CD4-positive, alpha-beta T cell (primary cell): ENCODE measurements around the gene ADAM10. TPM values are rescaled to one million over a fixed set of nuclear protein-coding genes. Genes with fewer than 3 reads are reported as not detected.

Experiments
- ATAC-seq: fragments of 200-7000 bp; cut with Tn5 transposase; one replicate; pipeline ENCODE4 v1.10.0; 2022; ENCODE audit warnings: mild to moderate bottlenecking; ENCODE audit not compliant: poor library complexity
- CTCF ChIA-PET: fragments of 350-600 bp; sonication (Branson Sonifier 250); formaldehyde crosslinking; loops from one replicate; lab custom pipeline; 2021; ENCODE audit warnings: antibody characterized with exemption, inconsistent platforms; lab: Charles Lee
- POLR2A ChIA-PET: fragments of 350-600 bp; sonication (Branson Sonifier 250); formaldehyde crosslinking; loops from one replicate; lab custom pipeline; 2021; ENCODE audit warnings: antibody characterized with exemption, inconsistent platforms; lab: Charles Lee
- DNase-seq, 14 experiments: peaks; one replicate each; pipeline ENCODE4 v3.0.0-alpha.2; 2013 to 2020; ENCODE audit warnings: mixed read lengths in 2 of 14
- H3K27ac ChIP-seq, 2 donors: one replicate each; pipeline versions ENCODE4 v1.5.1 to v1.7.0; 2013; ENCODE audit warnings: low read length in 2 of 2, low read depth in 1 of 2, mild to moderate bottlenecking in 1 of 2
- H3K27me3 ChIP-seq, 2 experiments: 1 replicate in 1 of 2; 2 replicates in 1 of 2; pipeline versions ENCODE4 v1.6.1 to v1.7.0; 2013; ENCODE audit warnings: low read length in 2 of 2, control low read depth in 1 of 2, mild to moderate bottlenecking in 1 of 2, moderate library complexity in 1 of 2; ENCODE audit not compliant: insufficient read depth in 2 of 2, control insufficient read depth in 1 of 2
- H3K36me3 ChIP-seq: one replicate; pipeline ENCODE4 v1.6.1; 2013; ENCODE audit warnings: low read length, control low read depth; ENCODE audit not compliant: insufficient read depth
- H3K4me1 ChIP-seq: one replicate; pipeline ENCODE4 v1.6.1; 2013; ENCODE audit warnings: low read length, control low read depth; ENCODE audit not compliant: insufficient read depth
- H3K4me3 ChIP-seq: one replicate; pipeline ENCODE4 v1.5.1; 2013; ENCODE audit warnings: mild to moderate bottlenecking, low read length, moderate library complexity
- H3K9me3 ChIP-seq, 2 experiments: 1 replicate in 1 of 2; 2 replicates in 1 of 2; pipeline versions ENCODE4 v1.6.1 to v1.7.0; 2013; ENCODE audit warnings: low read length in 2 of 2, mild to moderate bottlenecking in 2 of 2, control low read depth in 1 of 2, moderate library complexity in 1 of 2; ENCODE audit not compliant: control insufficient read depth in 1 of 2, insufficient read depth in 1 of 2
- H3K27ac Mint-ChIP-seq: one replicate; pipeline ENCODE4 v1.8.0; 2020; ENCODE audit warnings: mixed read lengths
- H3K27me3 Mint-ChIP-seq: one replicate; pipeline ENCODE4 v1.8.0; 2021; ENCODE audit warnings: mixed read lengths
- H3K36me3 Mint-ChIP-seq: one replicate; pipeline ENCODE4 v1.8.0; 2021; ENCODE audit warnings: low read depth, mixed read lengths
- H3K4me1 Mint-ChIP-seq: one replicate; pipeline ENCODE4 v1.8.0; 2021; ENCODE audit warnings: low read depth, mixed read lengths
- H3K4me3 Mint-ChIP-seq: one replicate; pipeline ENCODE4 v1.8.0; 2020; ENCODE audit warnings: mild to moderate bottlenecking, mixed read lengths
- H3K9me3 Mint-ChIP-seq: one replicate; pipeline ENCODE4 v1.8.0; 2020; ENCODE audit warnings: mixed read lengths
- CTCF ChIP-seq: fragments of 200-600 bp; IDR thresholded peaks from one replicate; pipeline ENCODE4 v1.8.0; 2022; ENCODE audit warnings: antibody characterized with exemption, mild to moderate bottlenecking
- intact Hi-C, 2 experiments: fragments of 100-400 bp; cut with DNase I in 1 of 2; cut with micrococcal nuclease in 1 of 2; formaldehyde crosslinking; loops; one replicate each; pipeline versions ENCODE4 v1.15.1 to v1.9.0; 2023 to 2025; cut with DNase I, micrococcal nuclease
- total RNA-seq, 174 experiments: library from RNA in 2 of 174; stranded (reverse) in 2 of 174; gene quantifications; one replicate each; pipeline ENCODE4 v1.2.3 and lab custom pipeline; 2021 to 2026

ADAM10 gene
- total RNA-seq, 2 experiments from 2014 or later, result 70.5 to 80.4 TPM

GRCh38 chr15:58541410-58542087, 208.0 kb downstream of the ADAM10 start:
- H3K4me1 Mint-ChIP-seq, result peaks cover 11% of the 10 kb centered on the region
- no peak overlapping the region for H3K4me3 Mint-ChIP-seq
- ATAC-seq (no peak), DNase-seq (no peak)
- POLR2A ChIA-PET, result no interaction called here
- intact Hi-C loops, result no loop called here
- no peak overlapping the region for H3K27ac Mint-ChIP-seq
- no peak overlapping the region for H3K27ac ChIP-seq
- no peaks in the 10 kb centered on the region for H3K36me3 ChIP-seq
- no peak for TF ChIP-seq CTCF
- no peaks in the 10 kb centered on the region for H3K27me3 Mint-ChIP-seq
- no peak overlapping the region for H3K4me3 ChIP-seq
- no peaks in the 10 kb centered on the region for H3K27me3 ChIP-seq
- CTCF ChIA-PET, result no interaction called here
- no peaks in the 10 kb centered on the region for H3K36me3 Mint-ChIP-seq
- peaks cover 18% of the 10 kb centered on the region for H3K4me1 ChIP-seq
- H3K9me3 ChIP-seq, result no peaks in the 10 kb centered on the region
- no peaks in the 10 kb centered on the region for H3K9me3 Mint-ChIP-seq

- H3K27ac Mint-ChIP-seq, result no peak overlapping the region
- no peaks in the 10 kb centered on the region for H3K36me3 Mint-ChIP-seq
- ChIA-PET CTCF (no interaction called here), POLR2A (interaction anchor here (0.6 kb wide), 1 partner anchor 1181 kb away, joined by 3 read pairs; no protein-coding TSS in a partner anchor)
- Histone ChIP-seq H3K27me3 (no peaks in the 10 kb centered on the region), H3K4me3 (no peak overlapping the region), H3K4me1 (peaks cover 2% of the 10 kb centered on the region), H3K9me3 (no peaks in the 10 kb centered on the region), H3K27ac (no peak overlapping the region), H3K36me3 (no peaks in the 10 kb centered on the region)
- no peak for DNase-seq
- H3K4me1 Mint-ChIP-seq, result no peaks in the 10 kb centered on the region
- no peak for ATAC-seq
- no peak overlapping the region for H3K4me3 Mint-ChIP-seq
- no peaks in the 10 kb centered on the region for H3K9me3 Mint-ChIP-seq
- no peaks in the 10 kb centered on the region for H3K27me3 Mint-ChIP-seq
- intact Hi-C loops, result no loop called here
- TF ChIP-seq CTCF, result no peak
Observed at GRCh38 chr15:58539548-58539947, 210.0 kb downstream of the ADAM10 start.

GRCh38 chr15:58538901-58539300, 210.6 kb downstream of the ADAM10 start:
- Histone ChIP-seq H3K27ac (no peak overlapping the region), H3K4me1 (no peaks in the 10 kb centered on the region), H3K36me3 (no peaks in the 10 kb centered on the region), H3K27me3 (no peaks in the 10 kb centered on the region), H3K9me3 (no peaks in the 10 kb centered on the region), H3K4me3 (no peak overlapping the region)
- Mint-ChIP-seq H3K4me1 (no peaks in the 10 kb centered on the region), H3K27ac (no peak overlapping the region), H3K4me3 (no peak overlapping the region), H3K9me3 (no peaks in the 10 kb centered on the region), H3K36me3 (no peaks in the 10 kb centered on the region), H3K27me3 (no peaks in the 10 kb centered on the region)
- no peak for TF ChIP-seq CTCF
- intact Hi-C loops, result no loop called here
- ATAC-seq, result no peak
- CTCF ChIA-PET, result no interaction called here
- POLR2A ChIA-PET, result interaction anchor here (0.6 kb wide), 1 partner anchor 1182 kb away, joined by 3 read pairs; no protein-coding TSS in a partner anchor
- no peak for DNase-seq

Other genes starting within 250 kb of the ADAM10 start
- gene MINDY2, start 21.6 kb upstream of the ADAM10 start, total RNA-seq, result 1 to 10 TPM; 7.5 to 7.7 TPM
- gene SLTM, start 184.0 kb upstream of the ADAM10 start, total RNA-seq, result 100 to 1,000 TPM; 183 to 189 TPM
- 10 to 100 TPM; 35.4 to 37.1 TPM for gene RNF111, start 238.0 kb upstream of the ADAM10 start, total RNA-seq